Measurements from ENCODE around the gene CDK18.

The CDK18 gene

DNA sequence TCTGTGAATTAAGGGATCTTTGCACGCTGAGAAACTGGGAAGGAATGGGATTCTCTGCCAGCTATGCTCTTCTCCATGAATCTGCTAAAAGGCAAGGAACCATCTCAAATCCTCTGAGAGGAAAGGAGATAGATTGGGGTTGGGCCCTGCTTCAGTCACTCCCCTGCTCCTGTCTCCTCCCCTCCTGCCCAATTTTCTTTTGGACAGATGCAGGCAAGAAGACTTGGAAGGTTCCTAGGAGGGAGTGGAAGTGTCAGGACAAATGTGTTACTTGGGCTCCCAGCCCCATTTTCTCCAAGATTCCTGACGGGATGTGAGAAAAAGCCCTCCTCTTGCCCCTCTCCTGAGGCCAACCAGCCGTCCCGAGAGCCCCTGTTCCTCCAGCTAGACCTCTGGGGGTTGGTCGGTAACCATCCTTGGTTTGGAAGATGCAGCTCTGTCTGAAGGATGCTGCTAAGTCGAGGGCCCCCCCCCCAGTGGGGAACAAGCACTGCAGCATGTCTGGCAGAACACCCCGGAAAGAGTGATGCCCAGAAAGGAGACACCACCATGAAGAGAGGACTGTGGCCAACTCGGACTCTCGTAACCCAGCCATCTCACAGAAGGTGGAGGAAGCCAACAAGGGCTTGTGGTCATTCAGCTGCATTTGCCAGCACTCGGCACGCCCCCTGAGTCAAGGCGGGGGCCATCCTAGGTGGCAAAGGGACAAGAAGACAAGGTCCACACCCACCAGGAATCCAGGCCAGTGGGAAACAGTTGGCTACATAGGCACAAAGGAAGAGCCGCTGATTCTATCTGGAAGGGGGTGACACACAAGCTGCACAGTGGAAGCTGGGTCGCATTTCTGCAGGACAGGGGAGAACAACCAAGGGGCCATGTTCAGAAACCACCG, 43.7 kb downstream of the CDK18 start:
- DNase-seq: no peak
- H2AFZ ChIP-seq (ENCODE audit: low read length): no peak overlapping the region
- no peaks in the 10 kb centered on the region for H3K9me3 ChIP-seq (replicated peaks; ENCODE audit: insufficient read depth, low read length)
- H3K36me3 ChIP-seq (replicated peaks; ENCODE audit: insufficient read depth, low read length): no peaks in the 10 kb centered on the region
- H3K27ac ChIP-seq (ENCODE audit: low read length): no peak overlapping the region
- no peaks in the 10 kb centered on the region for H3K9me2 ChIP-seq (replicated peaks; ENCODE audit: insufficient read depth, low read length)
- H3F3A ChIP-seq (ENCODE audit: insufficient read depth, low read length): no peaks in the 10 kb centered on the region
- no peaks in the 10 kb centered on the region for H3K79me2 ChIP-seq (ENCODE audit: low read length)
- H3K4me3 ChIP-seq (ENCODE audit: low read length): no peak overlapping the region
- TF ChIP-seq, protein P1, sequence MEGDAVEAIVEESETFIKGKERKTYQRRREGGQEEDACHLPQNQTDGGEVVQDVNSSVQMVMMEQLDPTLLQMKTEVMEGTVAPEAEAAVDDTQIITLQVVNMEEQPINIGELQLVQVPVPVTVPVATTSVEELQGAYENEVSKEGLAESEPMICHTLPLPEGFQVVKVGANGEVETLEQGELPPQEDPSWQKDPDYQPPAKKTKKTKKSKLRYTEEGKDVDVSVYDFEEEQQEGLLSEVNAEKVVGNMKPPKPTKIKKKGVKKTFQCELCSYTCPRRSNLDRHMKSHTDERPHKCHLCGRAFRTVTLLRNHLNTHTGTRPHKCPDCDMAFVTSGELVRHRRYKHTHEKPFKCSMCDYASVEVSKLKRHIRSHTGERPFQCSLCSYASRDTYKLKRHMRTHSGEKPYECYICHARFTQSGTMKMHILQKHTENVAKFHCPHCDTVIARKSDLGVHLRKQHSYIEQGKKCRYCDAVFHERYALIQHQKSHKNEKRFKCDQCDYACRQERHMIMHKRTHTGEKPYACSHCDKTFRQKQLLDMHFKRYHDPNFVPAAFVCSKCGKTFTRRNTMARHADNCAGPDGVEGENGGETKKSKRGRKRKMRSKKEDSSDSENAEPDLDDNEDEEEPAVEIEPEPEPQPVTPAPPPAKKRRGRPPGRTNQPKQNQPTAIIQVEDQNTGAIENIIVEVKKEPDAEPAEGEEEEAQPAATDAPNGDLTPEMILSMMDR (IDR thresholded peaks at IDR 0.05; ENCODE audit: low read length): no peak
- no peak for TF ChIP-seq EZH2phosphoT487 (IDR thresholded peaks at IDR 0.05; ENCODE audit: low read length)
- TF ChIP-seq EZH2 (optimal IDR thresholded peaks at IDR 0.05; ENCODE audit: low read depth, low read length): no peak
- no peak overlapping the region for H3K4me2 ChIP-seq (ENCODE audit: low read depth, low read length)
- no peaks in the 10 kb centered on the region for H3K4me1 ChIP-seq (ENCODE audit: low read length)
- 0 out of 2 replicates have a peak, but pooled peaks cover 5% of the 10 kb centered on the region for H3K27me3 ChIP-seq (replicated peaks; ENCODE audit: insufficient read depth, low read length)
- H4K20me1 ChIP-seq (ENCODE audit: insufficient read depth, low read length): no peaks in the 10 kb centered on the region
- no peak overlapping the region for H3K9ac ChIP-seq (ENCODE audit: low read length)

GRCh38 chr1:205554026-205554811, 49.8 kb downstream of the CDK18 start:
- no peak for DNase-seq

GRCh38 chr1:205561501-205562203, 57.2 kb downstream of the CDK18 start:
- Histone ChIP-seq H3F3A (ENCODE audit: insufficient read depth, low read length) (no peaks in the 10 kb centered on the region), H3K9me3 (replicated peaks; ENCODE audit: insufficient read depth, low read length) (no peaks in the 10 kb centered on the region), H3K9me2 (replicated peaks; ENCODE audit: insufficient read depth, low read length) (no peaks in the 10 kb centered on the region), H4K20me1 (ENCODE audit: insufficient read depth, low read length) (no peaks in the 10 kb centered on the region), H3K4me3 (ENCODE audit: low read length) (no peak overlapping the region), H3K9ac (ENCODE audit: low read length) (no peak overlapping the region), H3K79me2 (ENCODE audit: low read length) (no peaks in the 10 kb centered on the region), H2AFZ (ENCODE audit: low read length) (no peak overlapping the region), H3K27me3 (replicated peaks; ENCODE audit: insufficient read depth, low read length) (peaks cover 21% of the 10 kb centered on the region), H3K36me3 (replicated peaks; ENCODE audit: insufficient read depth, low read length) (no peaks in the 10 kb centered on the region), H3K4me1 (ENCODE audit: low read length) (no peaks in the 10 kb centered on the region), H3K27ac (ENCODE audit: low read length) (no peak overlapping the region), H3K4me2 (ENCODE audit: low read depth, low read length) (no peak overlapping the region)
- DNase-seq: no peak
- TF ChIP-seq, protein P1 (IDR thresholded peaks at IDR 0.05; ENCODE audit: low read length): no peak
- TF ChIP-seq EZH2phosphoT487 (IDR thresholded peaks at IDR 0.05; ENCODE audit: low read length) (no peak), EZH2 (optimal IDR thresholded peaks at IDR 0.05; ENCODE audit: low read depth, low read length) (no peak)

More at GRCh38 chr1:205554026-205554811, 49.8 kb downstream of the CDK18 start:
- no peak overlapping the region for H2AFZ ChIP-seq (ENCODE audit: low read length)
- H3K79me2 ChIP-seq (ENCODE audit: low read length): no peaks in the 10 kb centered on the region
- H3K9ac ChIP-seq (ENCODE audit: low read length): no peak overlapping the region
- H3K4me2 ChIP-seq (ENCODE audit: low read depth, low read length): no peak overlapping the region
- no peaks in the 10 kb centered on the region for H3K36me3 ChIP-seq (replicated peaks; ENCODE audit: insufficient read depth, low read length)
- no peaks in the 10 kb centered on the region for H3K4me1 ChIP-seq (ENCODE audit: low read length)
- H3K4me3 ChIP-seq (ENCODE audit: low read length): no peak overlapping the region
- no peaks in the 10 kb centered on the region for H3K27me3 ChIP-seq (replicated peaks; ENCODE audit: insufficient read depth, low read length)
- no peaks in the 10 kb centered on the region for H3K9me3 ChIP-seq (replicated peaks; ENCODE audit: insufficient read depth, low read length)
- no peaks in the 10 kb centered on the region for H4K20me1 ChIP-seq (ENCODE audit: insufficient read depth, low read length)
- no peak overlapping the region for H3K27ac ChIP-seq (ENCODE audit: low read length)
- no peak for TF ChIP-seq EZH2 (optimal IDR thresholded peaks at IDR 0.05; ENCODE audit: low read depth, low read length)
- no peak for TF ChIP-seq EZH2phosphoT487 (IDR thresholded peaks at IDR 0.05; ENCODE audit: low read length)
- TF ChIP-seq, protein P1 (IDR thresholded peaks at IDR 0.05; ENCODE audit: low read length): no peak
- H3K9me2 ChIP-seq (replicated peaks; ENCODE audit: insufficient read depth, low read length): no peaks in the 10 kb centered on the region
- H3F3A ChIP-seq (ENCODE audit: insufficient read depth, low read length): no peaks in the 10 kb centered on the region
